K562 (cell line): ENCODE measurements around the gene KCNAB1. TPM values are rescaled to one million over a fixed set of nuclear protein-coding genes. Genes with fewer than 3 reads are reported as not detected.

ENCODE experiments used
- ATAC-seq: fragments of 200-7000 bp; cut with Tn5 transposase; 3 replicates; pipeline ENCODE4 v1.9.1; 2020; ENCODE audit warnings: moderate library complexity
- BruUV-seq: library from RNA; stranded (reverse); fragments of 400-500 nt; replicated peaks from 2 replicates; lab custom pipeline; 2021; lab: Mats Ljungman, UMichigan
- CTCF ChIA-PET: fragments of 300-600 bp; formaldehyde crosslinking; extraction: SDS; loops from one replicate; lab custom pipeline; 2021; ENCODE audit warnings: low intra/inter-chr PET ratio; lab: Yijun Ruan, JAX
- POLR2A ChIA-PET: fragments of 300-600, 350-650 bp; sonication (Branson Sonifier 250); formaldehyde crosslinking; extraction: SDS; loops from one replicate; lab custom pipeline; 2021; ENCODE audit warnings: antibody characterized with exemption, inconsistent platforms; lab: Yijun Ruan, JAX
- DNase-seq, 4 experiments: peaks; one replicate each; pipeline versions ENCODE4 v3.0.0 to v3.0.0-alpha.2; 2011 to 2018; ENCODE audit warnings: low spot score in 3 of 4, mixed read lengths in 3 of 4; ENCODE audit errors: extremely low read depth in 1 of 4
- FAIRE-seq: peaks from 2 replicates; lab custom pipeline; 2011; peaks lifted over from hg19 to GRCh38; lab: Jason Lieb, UNC
- H2AFZ ChIP-seq: 2 replicates; pipeline ENCODE4 v1.6.0; 2011; ENCODE audit warnings: low read depth, low read length, control low read depth, inconsistent platforms
- H3K27ac ChIP-seq: fragments of 200-600 bp; 3 replicates; pipeline ENCODE4 v1.8.0; 2011; ENCODE audit warnings: low read depth, mild to moderate bottlenecking, control low read depth, inconsistent platforms, low read length, moderate library complexity, mixed read lengths; ENCODE audit errors: extremely low read depth
- H3K27me3 ChIP-seq, 2 experiments: fragments of 300-600 bp in 1 of 2; 2 replicates in 1 of 2; 3 replicates in 1 of 2; pipeline versions ENCODE4 v1.6.0 to v1.8.0; 2011; ENCODE audit warnings: inconsistent platforms in 2 of 2, low read length in 2 of 2, mild to moderate bottlenecking in 1 of 2, mixed read lengths in 1 of 2, moderate library complexity in 1 of 2; ENCODE audit not compliant: control insufficient read depth in 2 of 2, insufficient read depth in 2 of 2
- H3K36me3 ChIP-seq: fragments of 300-600 bp; 3 replicates; pipeline ENCODE4 v1.8.0; 2011; ENCODE audit warnings: mild to moderate bottlenecking, low read length, inconsistent platforms; ENCODE audit not compliant: control insufficient read depth, insufficient read depth
- H3K4me1 ChIP-seq, 2 experiments: fragments of 200-600 bp in 1 of 2; replicated peaks in 1 of 2; 2 replicates in 1 of 2; 3 replicates in 1 of 2; pipeline versions ENCODE4 v1.5.1 to v1.8.0; 2011; ENCODE audit warnings: inconsistent platforms in 2 of 2, low read length in 2 of 2, mild to moderate bottlenecking in 1 of 2, mixed read lengths in 1 of 2, moderate library complexity in 1 of 2; ENCODE audit not compliant: control insufficient read depth in 2 of 2, insufficient read depth in 2 of 2
- H3K4me2 ChIP-seq: 2 replicates; pipeline ENCODE4 v1.6.1; 2011; ENCODE audit warnings: low read length, control low read depth, inconsistent platforms, mixed read lengths; ENCODE audit not compliant: insufficient read depth
- H3K4me3 ChIP-seq: fragments of 200-600 bp; sonication (generic), shearing (Covaris generic); 2 replicates; pipeline ENCODE4 v1.5.1; 2016; ENCODE audit warnings: control low read depth, inconsistent platforms
- H3K79me2 ChIP-seq: fragments of 200-600 bp; 3 replicates; pipeline ENCODE4 v1.8.0; 2011; ENCODE audit warnings: low read length, inconsistent platforms; ENCODE audit not compliant: control insufficient read depth, insufficient read depth
- H3K9ac ChIP-seq, 2 experiments: 2 replicates each; pipeline versions ENCODE4 v1.6.0 to v1.6.1; 2011; ENCODE audit warnings: low read depth in 2 of 2, low read length in 2 of 2, control low read depth in 1 of 2, inconsistent platforms in 1 of 2, mild to moderate bottlenecking in 1 of 2, mixed read lengths in 1 of 2; ENCODE audit not compliant: insufficient read depth in 1 of 2
- H3K9me1 ChIP-seq: one replicate; pipeline ENCODE4 v1.6.0; 2011; ENCODE audit warnings: inconsistent platforms, mild to moderate bottlenecking, low read length, moderate library complexity; ENCODE audit not compliant: control insufficient read depth, insufficient read depth
- H3K9me3 ChIP-seq: replicated peaks from 2 replicates; pipeline ENCODE4 v1.5.1; 2011; ENCODE audit warnings: low read depth, low read length, inconsistent platforms; ENCODE audit not compliant: control insufficient read depth, insufficient read depth
- H4K20me1 ChIP-seq: replicated peaks from 2 replicates; pipeline ENCODE4 v1.6.1; 2011; ENCODE audit warnings: low read length, inconsistent platforms, mixed read lengths; ENCODE audit not compliant: control insufficient read depth, insufficient read depth
- E2F1 ChIP-seq: sonication (generic); formaldehyde crosslinking; IDR thresholded peaks from 2 replicates; pipeline ENCODE4 v1.8.1; 2023; ENCODE audit warnings: mild to moderate bottlenecking, missing genetic modification reagents, moderate library complexity
- ETS1 ChIP-seq: conservative IDR thresholded peaks from 2 replicates; pipeline ENCODE4 v1.6.1; 2011; ENCODE audit warnings: low read depth, mild to moderate bottlenecking, low read length; ENCODE audit not compliant: control insufficient read depth
- EZH2 ChIP-seq: IDR thresholded peaks from 2 replicates; pipeline ENCODE4 v1.6.1; 2012; ENCODE audit warnings: low read depth, mild to moderate bottlenecking, inconsistent platforms, low read length, borderline replicate concordance
- HMG20A ChIP-seq: fragments of 450-650 bp; formaldehyde crosslinking; conservative IDR thresholded peaks from 2 replicates; pipeline ENCODE4 v1.4.0; 2020; ENCODE audit warnings: mild to moderate bottlenecking, mixed read lengths
- HOXB6 ChIP-seq: fragments of 250-450 bp; sonication (Bioruptor Pico); IDR thresholded peaks from 2 replicates; pipeline ENCODE4 v1.5.1; 2022; ENCODE audit warnings: mild to moderate bottlenecking, borderline replicate concordance
- MCM7 ChIP-seq, 2 experiments: fragments of 450-650 bp; IDR thresholded peaks; 2 replicates each; pipeline ENCODE4 v1.6.1; 2016 to 2018
- NCOA4 ChIP-seq: fragments of 450-650 bp; IDR thresholded peaks from 2 replicates; pipeline ENCODE4 v1.6.1; 2018; ENCODE audit warnings: mild to moderate bottlenecking; ENCODE audit not compliant: partially characterized antibody
- NELFE ChIP-seq: IDR thresholded peaks from 2 replicates; pipeline ENCODE4 v1.6.1; 2011; ENCODE audit warnings: mild to moderate bottlenecking; ENCODE audit not compliant: insufficient read depth, insufficient read length
- RBBP5 ChIP-seq: fragments of 200-600 bp; sonication (generic); IDR thresholded peaks from 2 replicates; pipeline ENCODE4 v1.6.1; 2012; ENCODE audit warnings: borderline replicate concordance, mild to moderate bottlenecking, low read length, control low read depth, inconsistent platforms; ENCODE audit not compliant: insufficient read depth, poor library complexity, severe bottlenecking
- RBM14 ChIP-seq: fragments of 200-400 bp; formaldehyde crosslinking; IDR thresholded peaks from 2 replicates; pipeline ENCODE4 v1.6.1; 2018; ENCODE audit warnings: low read depth, mild to moderate bottlenecking, low read length, moderate library complexity, borderline replicate concordance; ENCODE audit not compliant: insufficient read depth
- SNAPC5 ChIP-seq: fragments of 250-450 bp; sonication (Bioruptor Pico); IDR thresholded peaks from 2 replicates; pipeline ENCODE4 v1.8.0; 2021; ENCODE audit warnings: moderate library complexity, mild to moderate bottlenecking, inconsistent platforms
- TCF3 ChIP-seq: sonication (generic); formaldehyde crosslinking; IDR thresholded peaks from 2 replicates; pipeline ENCODE4 v1.4.0; 2020; ENCODE audit warnings: mild to moderate bottlenecking, missing genetic modification reagents
- ZBTB17 ChIP-seq: fragments of 450-650 bp; formaldehyde crosslinking; IDR thresholded peaks from 2 replicates; pipeline ENCODE4 v1.4.0; 2020; ENCODE audit warnings: mild to moderate bottlenecking
- ZBTB49 ChIP-seq: sonication (generic); formaldehyde crosslinking; IDR thresholded peaks from 2 replicates; pipeline ENCODE4 v1.8.0; 2022; ENCODE audit warnings: missing genetic modification reagents, mild to moderate bottlenecking, borderline replicate concordance
- ZKSCAN3 ChIP-seq: fragments of 250-450 bp; sonication (Bioruptor Pico); IDR thresholded peaks from 2 replicates; pipeline ENCODE4 v1.4.0; 2020
- WGBS: fragments of 100-300 bp; shearing (Covaris generic); methylation state at CpG from one replicate; pipeline ENCODE4 v1.1.6; 2016; ENCODE audit warnings: low coverage, mixed read lengths; ENCODE audit not compliant: insufficient coverage; ENCODE audit errors: missing lambda C conversion rate; 5-methylcytosine and 5-hydroxymethylcytosine counted together
- in situ Hi-C: fragments of 300-500 bp; cut with MboI; formaldehyde crosslinking; loops from 4 replicates; pipeline ENCODE4 v1.15.0; 2018; ENCODE audit warnings: inconsistent platforms, mixed read lengths
- intact Hi-C: fragments of 100-400 bp; cut with micrococcal nuclease; formaldehyde crosslinking; loops from 2 replicates; pipeline ENCODE4 v1.14.2; 2022
- polyA plus RNA-seq, 8 experiments: library from polyadenylated mRNA; depleted of rRNA in 4 of 8; stranded (reverse) in 5 of 8; unstranded in 3 of 8; fragments of >200 nt; fragmentation: Nextera tagmentation in 2 of 8; fragmentation: Illumina TruSeq in 1 of 8; extraction: Ambion mirVana in 2 of 8; extraction: Trizol in 1 of 8; gene quantifications; 2 replicates each; pipeline versions ENCODE4 v1.2.1 to v1.2.3, GENCODE V29; 2011 to 2014; ENCODE audit warnings: inconsistent platforms in 1 of 8, missing spikeins in 1 of 8
- total RNA-seq, 7 experiments: library from RNA; depleted of rRNA in 6 of 7; stranded (reverse); fragments of >200 nt in 6 of 7; fragmentation: Illumina TruSeq in 2 of 7; extraction: Trizol in 2 of 7; gene quantifications; 2 replicates each; pipeline versions ENCODE4 v1.2.1 to v1.2.3, GENCODE V29; 2011 to 2021; ENCODE audit warnings: low replicate concordance in 1 of 7
- TF ChIP-seq, protein P1 (sequence below): sonication (generic); formaldehyde crosslinking; IDR thresholded peaks from 2 replicates; pipeline ENCODE4 v1.8.1; 2023; ENCODE audit warnings: mild to moderate bottlenecking, missing genetic modification reagents

KCNAB1 gene
- total and polyA plus RNA-seq, 9 of the 15 experiments (the other 6 are each of a cell fraction or from before 2014, with no cell fraction given) = 0.14 to 1.2 (median 0.51) TPM

DNA sequence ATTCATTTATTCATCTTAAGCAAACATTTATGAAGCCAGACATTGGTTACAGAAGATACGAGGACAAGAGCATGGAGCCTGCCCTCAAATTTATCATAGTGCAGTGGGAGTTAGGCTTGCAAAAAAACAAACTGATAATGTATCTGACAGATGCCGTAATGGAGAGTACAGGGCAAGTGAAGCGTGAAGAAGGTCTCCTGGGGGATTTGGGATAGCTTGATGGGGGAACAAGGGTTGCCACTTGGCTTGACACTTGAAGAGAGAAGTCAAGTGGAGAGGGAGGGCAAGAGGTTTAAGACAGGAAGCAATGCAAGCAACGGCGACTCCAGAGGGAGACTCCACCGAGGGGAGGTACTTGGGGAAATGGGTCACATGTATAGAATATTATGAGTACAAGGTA is 305.3 kb downstream of the KCNAB1 start:
- CTCF ChIA-PET = no interaction called here
- in situ Hi-C loops = no loop called here
- no peaks in the 10 kb centered on the region for H3K36me3 ChIP-seq
- H3K9me1 ChIP-seq = no peaks in the 10 kb centered on the region
- no peak overlapping the region for H2AFZ ChIP-seq
- TF ChIP-seq RBM14 = no peak
- TF ChIP-seq TCF3 (CRISPR knock-in tag) = no peak
- TF ChIP-seq MCM7 (IDR thresholded peaks at IDR 0.05) = no peak
- TF ChIP-seq HMG20A (CRISPR knock-in tag) = no peak
- TF ChIP-seq NELFE = no peak
- no peak for TF ChIP-seq ETS1
- no peak for TF ChIP-seq ZKSCAN3 (CRISPR knock-in tag)
- TF ChIP-seq, protein P1, sequence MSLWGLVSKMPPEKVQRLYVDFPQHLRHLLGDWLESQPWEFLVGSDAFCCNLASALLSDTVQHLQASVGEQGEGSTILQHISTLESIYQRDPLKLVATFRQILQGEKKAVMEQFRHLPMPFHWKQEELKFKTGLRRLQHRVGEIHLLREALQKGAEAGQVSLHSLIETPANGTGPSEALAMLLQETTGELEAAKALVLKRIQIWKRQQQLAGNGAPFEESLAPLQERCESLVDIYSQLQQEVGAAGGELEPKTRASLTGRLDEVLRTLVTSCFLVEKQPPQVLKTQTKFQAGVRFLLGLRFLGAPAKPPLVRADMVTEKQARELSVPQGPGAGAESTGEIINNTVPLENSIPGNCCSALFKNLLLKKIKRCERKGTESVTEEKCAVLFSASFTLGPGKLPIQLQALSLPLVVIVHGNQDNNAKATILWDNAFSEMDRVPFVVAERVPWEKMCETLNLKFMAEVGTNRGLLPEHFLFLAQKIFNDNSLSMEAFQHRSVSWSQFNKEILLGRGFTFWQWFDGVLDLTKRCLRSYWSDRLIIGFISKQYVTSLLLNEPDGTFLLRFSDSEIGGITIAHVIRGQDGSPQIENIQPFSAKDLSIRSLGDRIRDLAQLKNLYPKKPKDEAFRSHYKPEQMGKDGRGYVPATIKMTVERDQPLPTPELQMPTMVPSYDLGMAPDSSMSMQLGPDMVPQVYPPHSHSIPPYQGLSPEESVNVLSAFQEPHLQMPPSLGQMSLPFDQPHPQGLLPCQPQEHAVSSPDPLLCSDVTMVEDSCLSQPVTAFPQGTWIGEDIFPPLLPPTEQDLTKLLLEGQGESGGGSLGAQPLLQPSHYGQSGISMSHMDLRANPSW = no peak
- TF ChIP-seq HOXB6 (CRISPR knock-in tag) = no peak
- TF ChIP-seq ZBTB49 = no peak
- TF ChIP-seq E2F1 (CRISPR knock-in tag) = no peak
- no peak for TF ChIP-seq ZBTB17 (CRISPR knock-in tag)
- TF ChIP-seq RBBP5 = no peak
- no peak for TF ChIP-seq SNAPC5 (CRISPR knock-in tag)
- TF ChIP-seq NCOA4 = no peak
- no peak for TF ChIP-seq EZH2
- ATAC-seq (no peak), DNase-seq (no peak), FAIRE-seq (no peak)
- H3K27me3 ChIP-seq = peaks cover 2 to 4% of the 10 kb centered on the region in 2 experiments; a peak in 3 of 5 replicates
- no peaks in the 10 kb centered on the region for H3K79me2 ChIP-seq
- intact Hi-C loops = no loop called here
- H3K9ac ChIP-seq = no peak overlapping the region
- WGBS = 2% methylated on average over 6 of the region's 6 CpGs
- H3K4me3 ChIP-seq = no peak overlapping the region
- no TSS peak for BruUV-seq
- H3K9me3 ChIP-seq = no peaks in the 10 kb centered on the region
- no peak overlapping the region for H3K27ac ChIP-seq
- H4K20me1 ChIP-seq = no peaks in the 10 kb centered on the region
- H3K4me1 ChIP-seq = no peaks in the 10 kb centered on the region
- no peak overlapping the region; the same call in 1 of the 2 replicates for H3K4me2 ChIP-seq
- POLR2A ChIA-PET = no interaction called here
